H54 (cell line): ENCODE data around the gene SMARCA1.

Experiments used
- DNase-seq: peaks from one replicate; pipeline ENCODE4 v3.0.0; 2011; ENCODE audit warnings: low spot score, mixed read lengths; ENCODE audit not compliant: insufficient read length
- FAIRE-seq: peaks from 3 replicates; lab custom pipeline; 2011; peaks lifted over from hg19 to GRCh38; lab: Jason Lieb, UNC
- POLR2A ChIP-seq: IDR thresholded peaks from 2 replicates; pipeline ENCODE4 v1.6.1; 2011; ENCODE audit warnings: low read depth, mild to moderate bottlenecking, low read length

SMARCA1 gene

DNA sequence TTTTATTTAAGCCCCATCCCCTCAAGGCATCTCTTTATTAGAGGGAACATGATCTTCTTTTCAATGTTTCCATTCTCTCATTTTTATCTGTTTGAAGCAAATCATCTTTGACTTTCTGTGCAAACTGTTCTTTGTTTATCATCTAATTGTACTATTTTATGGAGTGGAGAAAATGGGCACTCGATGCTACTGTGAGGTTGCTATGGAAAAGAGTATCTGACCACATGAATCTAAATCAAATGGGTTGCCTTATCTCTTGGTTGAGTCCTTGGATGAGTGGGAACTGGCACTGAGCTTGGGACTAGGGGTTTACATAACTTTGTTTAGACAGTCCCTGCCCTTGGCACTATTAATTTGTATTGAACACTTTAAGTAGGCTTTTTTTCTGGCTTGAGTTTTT lies 25.8 kb upstream of the SMARCA1 start:
- FAIRE-seq, result no peak
- DNase-seq, result no peak
- no peak for TF ChIP-seq POLR2A

DNA sequence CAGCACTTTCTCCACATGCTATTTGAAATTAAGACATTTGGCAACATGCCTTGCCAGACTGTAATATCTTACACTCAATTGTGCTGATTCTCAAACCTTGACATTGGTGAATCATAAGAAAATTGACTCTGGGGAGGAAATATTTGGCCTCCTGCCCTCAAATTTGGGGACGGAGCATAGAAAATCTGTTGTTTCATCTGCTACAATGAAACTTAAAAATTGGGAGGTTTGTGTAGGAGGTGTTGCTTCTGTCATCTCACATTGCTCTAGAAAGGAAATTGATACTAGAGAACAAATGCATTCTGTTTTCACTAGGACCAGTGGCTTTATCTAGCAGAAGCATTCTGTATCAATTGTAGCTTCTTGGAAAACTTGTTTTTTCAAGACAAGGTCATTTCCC lies 22.1 kb upstream of the SMARCA1 start:
- no peak for TF ChIP-seq POLR2A
- FAIRE-seq (no peak), DNase-seq (no peak)

DNA sequence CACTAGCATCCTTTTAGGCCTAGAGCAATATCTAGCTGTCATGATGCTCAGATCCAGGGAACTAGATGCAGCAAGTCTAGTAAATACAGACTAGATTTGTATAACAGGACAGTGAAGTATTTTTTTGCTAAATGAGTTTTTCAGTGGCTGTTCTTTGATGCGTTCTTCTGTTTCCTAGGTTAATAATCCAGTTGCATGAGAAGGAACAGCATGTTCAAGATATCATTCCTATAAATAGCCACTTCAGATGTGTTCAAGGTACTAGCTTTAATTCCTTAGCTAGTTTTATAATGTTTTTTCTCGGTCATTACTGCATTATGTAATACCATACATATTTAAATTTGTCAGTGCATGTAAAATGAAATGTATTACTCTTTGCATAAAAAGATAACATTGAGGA lies 21.5 kb upstream of the SMARCA1 start:
- no peak for TF ChIP-seq POLR2A
- FAIRE-seq (no peak), DNase-seq (no peak)

DNA sequence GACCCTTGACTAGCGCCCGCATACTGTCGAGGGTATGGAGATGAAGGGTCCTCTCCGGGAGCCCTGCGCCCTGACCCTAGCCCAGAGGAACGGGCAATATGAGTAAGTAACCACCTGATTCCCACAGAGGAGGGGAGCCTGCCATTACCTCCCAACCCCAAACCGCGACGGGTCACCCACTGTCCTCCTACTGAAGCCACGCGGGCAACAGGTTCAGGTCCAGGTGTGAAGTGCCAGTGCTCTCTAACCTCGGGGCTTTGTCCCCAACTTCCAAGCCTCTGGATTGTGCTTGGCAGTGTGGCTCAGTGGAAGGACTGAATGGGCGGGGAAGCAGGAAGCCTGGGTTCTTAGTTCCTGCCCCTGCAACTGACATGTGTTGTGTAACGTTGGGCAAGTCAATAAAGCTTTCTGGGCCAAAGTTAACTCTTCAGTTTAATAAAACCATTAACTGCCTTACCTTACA lies 17.5 kb upstream of the SMARCA1 start:
- DNase-seq (peak; percentile 15), FAIRE-seq (no peak)
- TF ChIP-seq POLR2A, result no peak

DNA sequence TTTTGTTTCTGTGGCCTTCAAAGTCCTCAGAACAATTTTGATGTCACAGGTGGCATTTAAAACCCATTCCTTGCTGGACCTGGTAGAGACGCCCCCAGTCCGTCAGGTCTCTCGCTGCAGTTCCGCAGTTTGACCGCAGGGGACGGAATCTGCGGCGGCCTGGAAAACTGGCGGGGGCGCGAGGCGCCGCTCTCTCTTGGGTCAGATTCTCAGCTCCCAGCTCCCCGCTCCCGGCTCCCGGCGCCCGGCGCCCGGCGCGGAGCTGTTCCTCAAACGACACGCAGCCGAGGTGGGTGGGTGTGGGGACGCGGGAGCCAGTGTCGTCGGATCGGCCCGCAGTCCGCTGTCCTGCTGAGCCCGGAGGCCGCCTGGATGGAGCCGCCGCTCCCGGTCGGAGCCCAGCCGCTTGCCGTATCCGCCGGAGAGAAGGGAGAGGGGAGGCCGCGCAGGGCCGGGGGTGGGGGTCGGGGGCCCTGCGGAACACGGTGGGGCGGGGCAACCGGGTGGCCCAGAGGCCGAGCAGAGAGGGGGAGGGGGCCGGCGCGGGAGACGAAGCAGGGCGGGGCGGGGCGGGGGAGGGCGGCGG lies 16.9 kb upstream of the SMARCA1 start, which contains the start of gene OCRL:
Gene OCRL (plus strand): TSS at position 192 of the 586 bp plus-strand sequence. CDS start 181 bp downstream, at position 373.
- FAIRE-seq, result peak; percentile 88
- peak; percentile 28 for TF ChIP-seq POLR2A
- DNase-seq, result peak; percentile 58

DNA sequence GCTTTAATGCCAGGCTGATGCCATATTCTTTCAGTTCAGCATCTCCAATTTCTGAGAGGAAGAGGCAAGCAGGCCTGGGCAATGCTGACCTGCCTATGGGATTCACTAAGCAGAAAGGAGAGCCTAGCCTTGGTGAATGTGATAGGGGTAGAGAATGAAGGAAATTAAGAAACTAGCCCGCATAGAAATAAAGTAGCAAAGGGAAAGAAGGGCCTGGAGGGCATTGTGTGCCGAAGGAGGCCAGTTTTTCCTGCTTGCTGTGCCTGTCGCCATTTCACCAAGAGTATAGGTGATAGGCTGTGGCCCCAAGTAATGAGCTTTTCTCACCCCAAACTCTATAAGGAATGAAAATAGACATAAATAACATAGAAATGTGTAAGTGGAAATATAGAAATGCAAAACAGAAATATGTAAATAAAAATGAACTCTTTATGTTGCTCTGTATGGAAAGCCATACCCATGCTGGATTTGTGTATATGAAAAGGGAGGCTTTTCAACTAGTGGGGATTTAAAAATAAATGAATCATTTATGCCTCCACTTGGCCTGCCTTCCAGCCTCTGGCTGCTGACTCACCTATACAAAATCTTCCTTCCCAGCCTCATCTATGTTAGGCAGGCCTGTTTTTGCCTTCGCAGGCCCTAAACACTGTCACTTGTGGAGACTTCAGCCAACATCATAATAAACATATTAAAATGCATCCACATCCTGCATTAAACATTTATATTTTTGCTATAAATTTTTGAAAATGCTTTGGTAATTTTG lies 11.7 kb upstream of the SMARCA1 start:
- no peak for TF ChIP-seq POLR2A
- DNase-seq (peak; percentile 43), FAIRE-seq (peak; percentile 38)

DNA sequence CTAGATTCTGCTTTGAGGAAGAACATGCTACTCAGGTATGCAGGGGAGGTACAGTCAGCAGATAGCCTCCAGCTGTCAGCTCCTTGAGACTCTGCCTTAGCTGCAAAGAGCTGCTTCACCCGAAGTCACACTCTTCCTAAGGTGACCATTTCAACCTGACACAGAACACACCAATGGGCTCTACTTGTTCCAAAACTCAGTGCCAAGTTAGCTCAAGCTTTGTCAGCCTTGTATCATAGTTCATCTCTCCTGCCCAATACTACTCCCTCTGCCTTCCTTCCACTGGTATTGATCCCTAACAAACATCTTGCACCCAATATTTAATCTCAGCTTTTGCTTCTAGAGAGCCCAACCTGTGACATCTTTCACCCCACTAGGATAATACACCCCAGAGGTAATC lies 7.8 kb upstream of the SMARCA1 start:
- no peak for TF ChIP-seq POLR2A
- DNase-seq, result no peak
- FAIRE-seq, result no peak

DNA sequence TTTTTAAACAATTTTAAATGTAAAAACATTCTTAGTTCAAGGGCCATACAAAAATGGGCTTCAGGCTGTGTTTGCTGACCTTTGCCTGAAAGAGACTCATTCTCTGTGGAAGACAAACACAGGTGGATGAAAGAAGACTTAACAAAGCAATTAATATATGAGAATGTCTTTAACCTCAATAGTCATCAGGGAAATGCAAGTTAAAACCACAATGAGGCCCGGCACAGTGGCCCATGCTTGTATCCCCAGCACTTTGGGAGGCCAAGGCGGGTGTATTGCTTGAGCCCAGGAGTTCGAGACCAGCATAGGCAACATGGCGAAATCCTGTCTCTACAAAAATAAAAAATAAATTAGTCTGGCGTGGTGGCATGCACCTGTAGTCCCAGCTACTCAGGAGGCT lies 7.1 kb upstream of the SMARCA1 start:
- FAIRE-seq, result no peak
- TF ChIP-seq POLR2A, result no peak

DNA sequence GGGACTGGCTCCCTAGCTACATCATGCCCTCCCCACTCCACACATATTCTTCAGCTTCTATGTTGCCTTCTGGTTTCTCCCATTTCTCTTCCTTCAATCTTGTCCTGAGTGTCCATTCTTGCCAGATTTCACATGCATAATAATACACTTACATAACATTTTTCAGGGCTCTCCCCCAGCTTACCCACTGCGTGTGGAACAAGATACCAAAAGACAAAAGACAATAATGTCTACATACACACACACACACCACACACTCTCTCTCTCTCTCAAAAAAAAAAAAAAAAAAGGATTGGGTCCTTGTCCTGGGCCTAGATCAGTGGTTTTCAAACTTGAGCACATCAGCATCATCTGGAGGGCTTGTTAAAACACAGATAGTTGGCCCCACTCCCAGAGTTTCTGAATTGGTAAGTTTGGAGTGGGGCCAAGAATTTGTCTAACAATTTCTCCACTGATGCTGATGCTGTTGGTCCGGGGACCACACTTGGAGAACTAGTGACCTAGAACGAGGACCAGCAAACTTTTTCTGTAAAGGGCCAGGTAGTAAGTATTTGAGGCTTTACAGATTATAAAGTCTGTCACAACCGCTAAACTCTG lies 6.5 kb upstream of the SMARCA1 start:
- FAIRE-seq, result no peak
- TF ChIP-seq POLR2A, result no peak
- no peak for DNase-seq

More for the DNA sequence above, 7.1 kb upstream of the SMARCA1 start:
- no peak for DNase-seq

DNA sequence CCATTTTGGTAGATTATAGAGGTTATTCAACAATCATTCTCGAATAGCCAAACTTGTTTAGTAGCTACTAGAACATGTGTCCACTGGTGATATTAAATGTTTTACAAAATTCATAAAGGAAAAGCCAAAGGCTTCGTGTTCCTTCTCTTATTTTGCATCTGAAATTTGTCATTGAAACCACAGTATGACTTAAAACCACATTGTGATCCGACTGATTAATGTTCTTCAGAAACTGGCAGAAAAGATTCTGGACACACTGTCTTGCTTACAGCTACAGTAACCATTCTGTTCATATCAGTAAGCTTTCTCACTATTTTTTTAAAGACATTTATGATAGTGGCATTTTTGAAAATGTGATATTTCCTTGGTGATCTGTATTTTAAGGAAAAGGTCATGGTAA lies 2.6 kb upstream of the SMARCA1 start:
- DNase-seq (no peak), FAIRE-seq (no peak)
- TF ChIP-seq POLR2A, result no peak

DNA sequence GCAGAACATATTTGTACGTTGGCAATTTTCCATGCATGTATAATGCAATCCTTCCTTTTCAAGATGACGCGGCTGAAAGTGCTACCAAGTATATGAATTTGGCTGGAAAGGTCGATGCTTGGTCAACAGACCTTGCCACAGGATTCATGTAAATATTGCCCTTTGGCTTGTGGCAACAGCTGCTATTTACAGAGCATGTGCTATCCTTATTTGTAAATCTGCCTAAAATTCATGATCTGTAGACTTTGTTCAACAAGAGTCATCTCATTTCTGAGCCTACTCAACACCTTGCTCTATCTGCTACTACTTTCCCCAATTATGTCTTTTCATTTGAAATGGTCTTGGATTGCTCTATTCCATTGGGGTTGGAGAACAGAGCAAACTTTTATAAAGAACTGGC lies 1.9 kb upstream of the SMARCA1 start:
- TF ChIP-seq POLR2A, result no peak
- FAIRE-seq (no peak), DNase-seq (no peak)

DNA sequence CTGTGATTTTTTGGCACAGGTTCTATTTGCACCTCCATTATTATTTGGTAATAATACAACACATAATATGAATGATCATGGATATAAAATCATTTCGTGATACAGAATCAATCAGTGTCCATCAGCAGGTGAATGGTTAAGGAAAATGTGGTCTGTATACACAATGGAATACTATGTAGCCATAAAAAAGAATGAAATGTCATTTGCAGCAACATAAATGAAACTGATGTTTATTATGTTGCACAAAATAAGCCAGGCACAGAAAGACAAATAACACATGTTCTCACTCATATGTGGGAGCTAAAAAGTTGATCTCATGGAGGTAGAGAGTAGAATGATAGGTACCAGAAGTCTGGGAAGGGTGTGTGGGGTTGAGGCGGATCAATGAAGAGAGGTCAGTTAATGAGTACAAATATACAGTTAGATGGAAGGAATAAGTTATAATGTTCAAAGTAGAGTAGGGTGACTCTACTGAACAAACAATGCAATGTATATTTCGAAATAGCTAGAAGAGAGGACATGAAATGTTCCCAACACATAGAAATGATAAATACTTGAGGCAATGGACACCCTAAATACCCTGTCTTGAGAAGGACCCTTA lies 1.1 kb upstream of the SMARCA1 start:
- no peak for FAIRE-seq

DNA sequence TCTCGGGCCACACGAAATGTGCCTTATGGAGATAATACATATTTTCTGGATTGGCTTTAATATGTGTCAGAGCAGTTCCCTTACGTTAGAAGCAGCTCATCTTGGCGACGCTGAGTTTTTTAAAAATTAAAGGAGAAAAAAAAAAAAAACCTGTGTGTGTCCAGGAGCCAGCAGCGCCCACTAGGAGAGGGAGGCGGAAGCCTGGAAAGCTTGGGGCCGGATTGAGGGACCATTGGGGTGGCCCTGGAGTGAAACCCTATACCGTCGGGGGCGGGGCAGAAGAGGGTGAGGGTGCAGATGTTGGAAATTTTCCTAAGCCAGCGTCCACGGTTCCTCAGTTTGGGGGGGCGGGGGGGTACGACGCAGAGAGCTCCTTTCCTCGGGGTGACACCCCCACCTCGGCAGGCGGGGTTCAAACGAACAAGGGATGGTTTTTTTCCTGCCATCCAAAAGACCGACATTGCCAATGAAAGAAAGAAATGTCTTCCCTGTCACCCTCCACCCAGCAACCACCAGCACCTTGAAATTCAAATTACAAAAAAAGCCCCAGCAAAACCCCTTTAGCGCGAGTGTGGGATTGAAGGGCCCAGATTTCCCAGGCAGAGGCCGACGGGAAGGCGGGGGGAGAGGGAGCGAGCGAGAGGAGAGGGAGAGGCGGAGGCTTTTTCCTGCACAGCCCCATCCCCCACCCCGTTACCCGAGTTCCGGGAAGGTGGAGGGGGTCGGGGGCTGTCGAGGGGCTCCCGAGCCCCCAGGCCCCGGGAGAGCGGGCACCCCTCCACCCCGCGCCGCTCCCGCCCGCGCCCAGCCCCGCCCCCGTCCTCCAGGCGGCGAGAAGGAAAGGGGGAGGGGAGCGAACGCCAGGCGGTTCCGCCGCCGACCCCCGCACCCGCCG lies 859 bp downstream of the SMARCA1 start:
- FAIRE-seq (no peak), DNase-seq (peak; percentile 49)
- TF ChIP-seq POLR2A, result no peak

More for the DNA sequence above, 1.1 kb upstream of the SMARCA1 start:
- no peak for TF ChIP-seq POLR2A
- DNase-seq, result no peak
